ENCODE measurements around the gene GRAMD1A.
"Not testable (repeated sequence)": the region's sequence is repeated elsewhere in the genome, so short reads cannot be mapped to it uniquely, and the experiment has no call there.

Gene GRAMD1A

GRCh38 chr19:35043906-35044305, 43.8 kb downstream of the GRAMD1A start:
- in situ Hi-C loops (cut with HindIII; ENCODE audit: low sequenced_read_pairs): no loop called here
- TF ChIP-seq CTCF (IDR thresholded peaks at IDR 0.05; ENCODE audit: low read depth, low read length): no peak
- H3K4me3 ChIP-seq (ENCODE audit: low read depth, low read length): no peak overlapping the region
- no peak for DNase-seq (ENCODE audit: low read depth, low spot score)

- no peak overlapping the region for H3K4me3 ChIP-seq (ENCODE audit: low read depth, low read length)
- in situ Hi-C loops (cut with HindIII; ENCODE audit: low sequenced_read_pairs): no loop called here
- peak; percentile 97 for TF ChIP-seq CTCF (IDR thresholded peaks at IDR 0.05; ENCODE audit: low read depth, low read length)
- DNase-seq (ENCODE audit: low read depth, low spot score): peak; percentile 40
Measured at GRCh38 chr19:35044317-35045117, 44.4 kb downstream of the GRAMD1A start.

GRCh38 chr19:35045667-35046300, 45.7 kb downstream of the GRAMD1A start:
- in situ Hi-C loops (cut with HindIII; ENCODE audit: low sequenced_read_pairs): no loop called here
- H3K4me3 ChIP-seq (ENCODE audit: low read depth, low read length): no peak overlapping the region
- DNase-seq (ENCODE audit: low read depth, low spot score): no peak
- peak; percentile 48 for TF ChIP-seq CTCF (IDR thresholded peaks at IDR 0.05; ENCODE audit: low read depth, low read length)

- in situ Hi-C loops (cut with HindIII; ENCODE audit: low sequenced_read_pairs): no loop called here
- no peak for DNase-seq (ENCODE audit: low read depth, low spot score)
Measured at GRCh38 chr19:35046461-35046860, 46.3 kb downstream of the GRAMD1A start.

GRCh38 chr19:35048911-35049411, 48.8 kb downstream of the GRAMD1A start:
- in situ Hi-C loops (cut with HindIII; ENCODE audit: low sequenced_read_pairs): no loop called here
- TF ChIP-seq CTCF (IDR thresholded peaks at IDR 0.05; ENCODE audit: low read depth, low read length): no peak
- DNase-seq (ENCODE audit: low read depth, low spot score): no peak

More at GRCh38 chr19:35046461-35046860, 46.3 kb downstream of the GRAMD1A start:
- no peak for TF ChIP-seq CTCF (IDR thresholded peaks at IDR 0.05; ENCODE audit: low read depth, low read length)
- H3K4me3 ChIP-seq (ENCODE audit: low read depth, low read length): no peak overlapping the region

GRCh38 chr19:35049456-35049855, 49.3 kb downstream of the GRAMD1A start:
- no peak for TF ChIP-seq CTCF (IDR thresholded peaks at IDR 0.05; ENCODE audit: low read depth, low read length)
- no peak overlapping the region for H3K4me3 ChIP-seq (ENCODE audit: low read depth, low read length)
- DNase-seq (ENCODE audit: low read depth, low spot score): no peak
- in situ Hi-C loops (cut with HindIII; ENCODE audit: low sequenced_read_pairs): no loop called here

More at GRCh38 chr19:35048911-35049411, 48.8 kb downstream of the GRAMD1A start:
- no peak overlapping the region for H3K4me3 ChIP-seq (ENCODE audit: low read depth, low read length)

GRCh38 chr19:35050662-35051061, 50.5 kb downstream of the GRAMD1A start:
- H3K4me3 ChIP-seq (ENCODE audit: low read depth, low read length); in situ Hi-C loops (cut with HindIII; ENCODE audit: low sequenced_read_pairs); DNase-seq (ENCODE audit: low read depth, low spot score): not testable (repeated sequence)

- in situ Hi-C loops (cut with HindIII; ENCODE audit: low sequenced_read_pairs); H3K4me3 ChIP-seq (ENCODE audit: low read depth, low read length); DNase-seq (ENCODE audit: low read depth, low spot score): not testable (repeated sequence)
Measured at GRCh38 chr19:35051268-35051667, 51.1 kb downstream of the GRAMD1A start.

Data from astrocyte of the spinal cord (primary cell).